ENCODE data around the gene TECTA.

GRCh38 chr11:121105481-121106195, 4.6 kb downstream of the TECTA start:
- TF ChIP-seq CTCF (IDR thresholded peaks at IDR 0.05): no peak
- no peak for TF ChIP-seq ZFX (IDR thresholded peaks at IDR 0.05; ENCODE audit: borderline replicate concordance)

Data from 22Rv1 (cell line).